HG02884 (cell line): ENCODE measurements around the gene CYP26B1.

ENCODE experiments used
- ATAC-seq: cut with Tn5 transposase; IDR thresholded peaks from one replicate; pipeline ENCODE4 v1.9.1; 2021; ENCODE audit warnings: mild to moderate bottlenecking, moderate library complexity; ENCODE audit not compliant: unreplicated experiment

Gene CYP26B1

GRCh38 chr2:72142570-72143440 is 4.9 kb downstream of the CYP26B1 start:
- no peak for ATAC-seq

- ATAC-seq = no peak
Observed at GRCh38 chr2:72141881-72142451, 5.7 kb downstream of the CYP26B1 start.

GRCh38 chr2:72141032-72141645 is 6.5 kb downstream of the CYP26B1 start:
- no peak for ATAC-seq

- no peak for ATAC-seq
Observed at GRCh38 chr2:72140621-72140960, 7.1 kb downstream of the CYP26B1 start.

- ATAC-seq = no peak
Observed at GRCh38 chr2:72139874-72140620, 7.6 kb downstream of the CYP26B1 start.

- ATAC-seq = no peak
Observed at GRCh38 chr2:72139471-72139873, 8.2 kb downstream of the CYP26B1 start.

- no peak for ATAC-seq
Observed at GRCh38 chr2:72138921-72139381, 8.7 kb downstream of the CYP26B1 start.

GRCh38 chr2:72138011-72138881 is 9.4 kb downstream of the CYP26B1 start:
- no peak for ATAC-seq

- peak; percentile 84 for ATAC-seq
Observed at GRCh38 chr2:72137498-72138010, 10.1 kb downstream of the CYP26B1 start.

GRCh38 chr2:72136933-72137497 is 10.6 kb downstream of the CYP26B1 start:
- ATAC-seq = no peak

GRCh38 chr2:72136331-72136730 is 11.3 kb downstream of the CYP26B1 start:
- no peak for ATAC-seq

GRCh38 chr2:72135921-72136320 is 11.7 kb downstream of the CYP26B1 start:
- ATAC-seq = no peak

GRCh38 chr2:72134997-72135800 is 12.5 kb downstream of the CYP26B1 start:
- ATAC-seq = no peak

- ATAC-seq = no peak
Observed at GRCh38 chr2:72134408-72134996, 13.2 kb downstream of the CYP26B1 start.

- no peak for ATAC-seq
Observed at GRCh38 chr2:72133721-72134407, 13.8 kb downstream of the CYP26B1 start.

- no peak for ATAC-seq
Observed at GRCh38 chr2:72132981-72133720, 14.5 kb downstream of the CYP26B1 start.
